HepG2 (cell line): ENCODE measurements around the gene IP6K3. TPM values are rescaled to one million over a fixed set of nuclear protein-coding genes. Genes with fewer than 3 reads are reported as not detected.

Source experiments
- CREB1 ChIP-seq, 2 experiments: fragments of 450-650 bp in 1 of 2; IDR thresholded peaks; 2 replicates each; pipeline ENCODE4 v1.6.1; 2016 to 2017; ENCODE audit warnings: control low read depth in 1 of 2, mild to moderate bottlenecking in 1 of 2, missing compliant biosample characterization in 1 of 2, missing genetic modification characterization in 1 of 2
- HIVEP1 ChIP-seq: sonication (generic); formaldehyde crosslinking; IDR thresholded peaks from 2 replicates; pipeline ENCODE4 v1.4.0; 2020; ENCODE audit warnings: mild to moderate bottlenecking, missing genetic modification reagents
- MAZ ChIP-seq, 2 experiments: sonication (generic) in 1 of 2; formaldehyde crosslinking in 1 of 2; IDR thresholded peaks; 2 replicates each; pipeline versions ENCODE4 v1.5.0 to v1.6.1; 2012 to 2020; ENCODE audit warnings: low read depth in 2 of 2, mild to moderate bottlenecking in 2 of 2, borderline replicate concordance in 1 of 2, improper control_type of control experiment in 1 of 2, low read length in 1 of 2, missing genetic modification reagents in 1 of 2, moderate library complexity in 1 of 2
- RFX5 ChIP-seq: IDR thresholded peaks from 2 replicates; pipeline ENCODE4 v1.6.1; 2011; ENCODE audit warnings: low read depth, low read length, improper control_type of control experiment
- polyA plus RNA-seq, 8 experiments: library from polyadenylated mRNA; depleted of rRNA in 3 of 8; stranded (reverse) in 7 of 8; unstranded in 1 of 8; fragments of >200 nt; fragmentation: Illumina TruSeq in 4 of 8; extraction: Trizol in 4 of 8; gene quantifications; 2 replicates each; pipeline versions ENCODE4 v1.2.1 to v1.2.3, GENCODE V29; 2011 to 2016; ENCODE audit warnings: low read depth in 4 of 8, missing spikeins in 1 of 8, mixed read lengths in 1 of 8; ENCODE audit not compliant: insufficient read depth in 1 of 8
- total RNA-seq, 5 experiments: library from RNA; depleted of rRNA; stranded (reverse); fragments of >200 nt; fragmentation: Illumina TruSeq; extraction: Trizol; gene quantifications; 2 replicates each; pipeline ENCODE4 v1.2.3, GENCODE V29; 2016; ENCODE audit warnings: low read depth in 1 of 5
- TF ChIP-seq, protein P1 (sequence below): sonication (generic); formaldehyde crosslinking; IDR thresholded peaks from 2 replicates; pipeline ENCODE4 v1.4.0; 2020; ENCODE audit warnings: missing genetic modification reagents, borderline replicate concordance
- TF ChIP-seq, protein P2 (sequence below): sonication (generic); formaldehyde crosslinking; IDR thresholded peaks from 2 replicates; pipeline ENCODE4 v1.8.1; 2023; ENCODE audit warnings: mild to moderate bottlenecking, moderate library complexity, missing genetic modification reagents
- TF ChIP-seq, protein P3 (sequence below): sonication (generic); formaldehyde crosslinking; IDR thresholded peaks from 2 replicates; pipeline ENCODE4 v1.4.0; 2020; ENCODE audit warnings: missing genetic modification reagents; ENCODE audit errors: not compliant biosample characterization

Gene IP6K3
- total and polyA plus RNA-seq, 2 of the 13 experiments (the other 11 are each of a cell fraction or from before 2014, with no cell fraction given), result 0.11 to 0.18 TPM

DNA sequence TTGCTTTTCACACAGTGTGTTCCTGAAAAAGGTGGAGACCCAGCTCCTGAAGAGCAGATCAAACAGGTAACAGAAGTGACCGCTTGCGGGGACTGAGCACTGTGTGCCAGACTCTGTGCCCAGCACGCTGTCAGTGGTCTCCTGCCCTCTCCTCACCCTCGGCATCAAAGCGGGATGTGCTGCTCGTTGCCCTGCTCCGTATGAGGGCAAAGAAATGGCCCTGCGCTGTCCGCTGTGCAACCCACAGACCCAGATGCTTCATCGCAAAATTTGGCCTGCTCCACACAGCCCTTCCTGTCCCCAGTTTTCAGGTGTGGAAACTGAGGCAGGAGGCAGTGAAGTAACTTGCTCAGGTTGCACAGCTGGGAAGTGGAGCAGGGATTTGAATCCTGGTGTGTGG is 48.9 kb downstream of the IP6K3 start (continued):
- TF ChIP-seq, protein P1, sequence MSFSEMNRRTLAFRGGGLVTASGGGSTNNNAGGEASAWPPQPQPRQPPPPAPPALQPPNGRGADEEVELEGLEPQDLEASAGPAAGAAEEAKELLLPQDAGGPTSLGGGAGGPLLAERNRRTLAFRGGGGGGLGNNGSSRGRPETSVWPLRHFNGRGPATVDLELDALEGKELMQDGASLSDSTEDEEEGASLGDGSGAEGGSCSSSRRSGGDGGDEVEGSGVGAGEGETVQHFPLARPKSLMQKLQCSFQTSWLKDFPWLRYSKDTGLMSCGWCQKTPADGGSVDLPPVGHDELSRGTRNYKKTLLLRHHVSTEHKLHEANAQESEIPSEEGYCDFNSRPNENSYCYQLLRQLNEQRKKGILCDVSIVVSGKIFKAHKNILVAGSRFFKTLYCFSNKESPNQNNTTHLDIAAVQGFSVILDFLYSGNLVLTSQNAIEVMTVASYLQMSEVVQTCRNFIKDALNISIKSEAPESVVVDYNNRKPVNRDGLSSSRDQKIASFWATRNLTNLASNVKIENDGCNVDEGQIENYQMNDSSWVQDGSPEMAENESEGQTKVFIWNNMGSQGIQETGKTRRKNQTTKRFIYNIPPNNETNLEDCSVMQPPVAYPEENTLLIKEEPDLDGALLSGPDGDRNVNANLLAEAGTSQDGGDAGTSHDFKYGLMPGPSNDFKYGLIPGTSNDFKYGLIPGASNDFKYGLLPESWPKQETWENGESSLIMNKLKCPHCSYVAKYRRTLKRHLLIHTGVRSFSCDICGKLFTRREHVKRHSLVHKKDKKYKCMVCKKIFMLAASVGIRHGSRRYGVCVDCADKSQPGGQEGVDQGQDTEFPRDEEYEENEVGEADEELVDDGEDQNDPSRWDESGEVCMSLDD, result no peak
- TF ChIP-seq, protein P2, sequence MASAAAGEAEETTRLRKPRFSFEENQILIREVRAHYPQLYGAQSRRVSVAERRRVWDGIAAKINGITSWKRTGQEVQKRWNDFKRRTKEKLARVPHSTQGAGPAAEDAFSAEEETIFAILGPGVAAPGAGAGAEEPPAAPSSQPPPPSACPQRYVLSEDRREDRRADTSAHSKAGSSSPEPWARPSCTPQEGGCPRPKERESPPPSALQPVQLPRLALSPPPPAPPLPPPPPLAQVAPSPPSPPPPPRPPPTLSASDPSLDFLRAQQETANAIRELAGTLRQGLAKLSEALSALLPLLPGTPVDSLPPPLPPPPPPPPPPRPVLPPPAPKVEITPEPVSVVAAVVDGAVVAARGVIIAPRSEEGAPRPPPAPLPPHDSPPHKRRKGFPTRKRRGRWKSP (CRISPR knock-in tag), result no peak
- no peak for TF ChIP-seq RFX5
- TF ChIP-seq, protein P3, sequence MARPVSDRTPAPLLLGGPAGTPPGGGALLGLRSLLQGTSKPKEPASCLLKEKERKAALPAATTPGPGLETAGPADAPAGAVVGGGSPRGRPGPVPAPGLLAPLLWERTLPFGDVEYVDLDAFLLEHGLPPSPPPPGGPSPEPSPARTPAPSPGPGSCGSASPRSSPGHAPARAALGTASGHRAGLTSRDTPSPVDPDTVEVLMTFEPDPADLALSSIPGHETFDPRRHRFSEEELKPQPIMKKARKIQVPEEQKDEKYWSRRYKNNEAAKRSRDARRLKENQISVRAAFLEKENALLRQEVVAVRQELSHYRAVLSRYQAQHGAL (CRISPR knock-in tag), result no peak
- TF ChIP-seq MAZ (IDR thresholded peaks at IDR 0.05; ENCODE audit: borderline replicate concordance, low read depth, low read length), result no peak
- TF ChIP-seq MAZ (CRISPR knock-in tag; IDR thresholded peaks at IDR 0.05; ENCODE audit: low read depth), result no peak
- TF ChIP-seq CREB1 (IDR thresholded peaks at IDR 0.05), result no peak
- no peak for TF ChIP-seq CREB1 (CRISPR knock-in tag; IDR thresholded peaks at IDR 0.05)
- no peak for TF ChIP-seq HIVEP1
